ENCODE measurements around the gene SIL1. TPM values are rescaled to one million over a fixed set of nuclear protein-coding genes. Genes with fewer than 3 reads are reported as not detected.

SIL1 gene
- polyA plus RNA-seq, 3 donors: 25.4 to 35.1 (median 27.9) TPM

GRCh38 chr5:139040081-139040480, 158.1 kb downstream of the SIL1 start:
- no peaks in the 10 kb centered on the region for H3K79me2 ChIP-seq (ENCODE audit: insufficient read depth, low read length)
- H4K20me1 ChIP-seq (ENCODE audit: insufficient read depth, low read length): no peaks in the 10 kb centered on the region
- no peaks in the 10 kb centered on the region for H3K4me1 ChIP-seq (ENCODE audit: control insufficient read depth in 1 of 2, insufficient read depth in 2 of 2, low read length in 2 of 2)
- no peak overlapping the region for H3K27ac Mint-ChIP-seq
- peaks cover 30 to 37% of the 10 kb centered on the region in 2 donors for H3K36me3 Mint-ChIP-seq
- H3K27ac ChIP-seq (ENCODE audit: low read depth in 1 of 2, low read length in 2 of 2): no peak overlapping the region
- H3K9ac ChIP-seq (ENCODE audit: insufficient read depth, low read length, poor library complexity, severe bottlenecking): no peak overlapping the region
- H3K27me3 Mint-ChIP-seq (ENCODE audit: low read depth in 3 of 3): peaks cover 0 to 2% (median 0%) of the 10 kb centered on the region in 3 donors
- H3K4me2 ChIP-seq (replicated peaks; ENCODE audit: extremely low read depth, low read length, poor library complexity, severe bottlenecking): no peak overlapping the region
- TF ChIP-seq CTCF (IDR thresholded peaks at IDR 0.05): no peak
- peaks cover 2 to 25% of the 10 kb centered on the region in 2 donors for H3K36me3 ChIP-seq (replicated peaks in 1 of 2; ENCODE audit: control insufficient read depth in 1 of 2, insufficient read depth in 2 of 2, low read length in 2 of 2)
- peaks cover 5% of the 10 kb centered on the region for H3K4me1 Mint-ChIP-seq
- DNase-seq: no peak
- H3K9me3 ChIP-seq (replicated peaks in 1 of 2; ENCODE audit: control insufficient read depth in 1 of 2, insufficient read depth in 1 of 2, low read length in 2 of 2): peaks cover 0 to 6% of the 10 kb centered on the region in 2 donors
- H2AFZ ChIP-seq (ENCODE audit: insufficient read depth, low read depth, low read length, poor library complexity, severe bottlenecking): no peak overlapping the region
- H3K27me3 ChIP-seq (ENCODE audit: control insufficient read depth in 2 of 2, insufficient read depth in 2 of 2, low read length in 2 of 2): no peaks in the 10 kb centered on the region
- no CpG with 5 or more reads among the region's 1 CpG for WGBS (ENCODE audit: insufficient coverage)
- peaks cover 0 to 17% (median 8%) of the 10 kb centered on the region in 7 donors for H3K9me3 Mint-ChIP-seq
- no peak overlapping the region for H3K4me3 Mint-ChIP-seq
- no peak overlapping the region for H3K4me3 ChIP-seq (replicated peaks in 1 of 3; ENCODE audit: low read depth in 2 of 3, low read length in 3 of 3)
- intact Hi-C loops (cut with micrococcal nuclease): no loop called here

DNA sequence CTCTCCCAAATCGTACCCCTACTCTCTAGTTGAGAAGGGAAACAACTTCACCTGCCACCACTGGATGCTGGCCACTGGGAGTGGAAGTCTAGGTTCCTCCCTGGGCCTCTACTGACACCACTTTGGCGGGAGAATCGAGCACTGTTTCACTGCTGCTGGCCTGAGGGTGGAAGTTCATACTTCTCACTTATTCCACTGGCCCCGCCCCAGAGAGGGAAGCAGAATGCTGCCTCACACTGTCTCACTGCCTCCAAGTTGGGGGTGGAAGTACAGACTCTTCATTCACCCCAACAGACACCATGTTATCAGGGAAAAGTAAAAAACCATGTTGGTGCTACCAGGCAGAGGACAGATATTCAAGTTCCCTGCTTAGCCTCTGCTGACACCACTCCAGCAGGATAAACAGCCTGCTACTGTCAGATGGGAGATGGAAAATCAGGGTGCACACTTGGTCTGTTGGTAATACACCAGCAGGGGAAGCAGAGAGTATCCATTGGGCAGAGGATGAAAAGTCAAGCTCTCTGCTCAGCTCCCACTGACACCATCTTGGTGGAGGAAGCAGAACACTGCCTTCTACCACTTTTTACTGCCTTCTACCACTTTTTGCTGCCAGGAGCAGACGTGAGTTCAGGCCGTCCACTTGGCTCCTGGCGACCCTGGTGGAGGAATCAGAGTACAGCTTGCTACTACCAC, 159.4 kb downstream of the SIL1 start:
- intact Hi-C loops (cut with micrococcal nuclease): no loop called here
- no peaks in the 10 kb centered on the region for H4K20me1 ChIP-seq (ENCODE audit: insufficient read depth, low read length)
- DNase-seq: no peak
- no peak overlapping the region for H2AFZ ChIP-seq (ENCODE audit: insufficient read depth, low read depth, low read length, poor library complexity, severe bottlenecking)
- TF ChIP-seq CTCF (IDR thresholded peaks at IDR 0.05): peak; percentile 13
- H3K36me3 ChIP-seq (replicated peaks in 1 of 2; ENCODE audit: control insufficient read depth in 1 of 2, insufficient read depth in 2 of 2, low read length in 2 of 2): peaks cover 2 to 25% of the 10 kb centered on the region in 2 donors
- no CpG with 5 or more reads among the region's 7 CpGs for WGBS (ENCODE audit: insufficient coverage)
- Mint-ChIP-seq H3K36me3 (peaks cover 31 to 37% of the 10 kb centered on the region in 2 donors), H3K9me3 (peaks cover 0 to 17% (median 8%) of the 10 kb centered on the region in 7 donors), H3K27ac (peak overlapping the region in 2 of 7 donors; percentile 20 to 40), H3K27me3 (ENCODE audit: low read depth in 3 of 3) (peaks cover 0 to 2% (median 0%) of the 10 kb centered on the region in 3 donors), H3K4me3 (no peak overlapping the region), H3K4me1 (peaks cover 5% of the 10 kb centered on the region)
- no peaks in the 10 kb centered on the region for H3K4me1 ChIP-seq (ENCODE audit: control insufficient read depth in 1 of 2, insufficient read depth in 2 of 2, low read length in 2 of 2)
- peaks cover 0 to 6% of the 10 kb centered on the region in 2 donors for H3K9me3 ChIP-seq (replicated peaks in 1 of 2; ENCODE audit: control insufficient read depth in 1 of 2, insufficient read depth in 1 of 2, low read length in 2 of 2)
- no peak overlapping the region for H3K27ac ChIP-seq (ENCODE audit: low read depth in 1 of 2, low read length in 2 of 2)
- no peaks in the 10 kb centered on the region for H3K27me3 ChIP-seq (ENCODE audit: control insufficient read depth in 2 of 2, insufficient read depth in 2 of 2, low read length in 2 of 2)
- no peaks in the 10 kb centered on the region for H3K79me2 ChIP-seq (ENCODE audit: insufficient read depth, low read length)
- H3K9ac ChIP-seq (ENCODE audit: insufficient read depth, low read length, poor library complexity, severe bottlenecking): no peak overlapping the region
- no peak overlapping the region for H3K4me2 ChIP-seq (replicated peaks; ENCODE audit: extremely low read depth, low read length, poor library complexity, severe bottlenecking)
- no peak overlapping the region for H3K4me3 ChIP-seq (replicated peaks in 1 of 3; ENCODE audit: low read depth in 2 of 3, low read length in 3 of 3)

All from CD14-positive monocyte (primary cell).